DND-41 (cell line): ENCODE results near the gene GOLIM4.

ENCODE experiments used
- ATAC-seq: fragments of 200-7000 bp; cut with Tn5 transposase; 3 replicates; pipeline ENCODE4 v1.9.1; 2021; ENCODE audit warnings: low read depth; ENCODE audit not compliant: insufficient read depth
- DNase-seq: peaks from one replicate; pipeline ENCODE4 v3.0.0-alpha.2; 2020
- H2AFZ ChIP-seq: 2 replicates; pipeline ENCODE4 v1.6.0; 2012; ENCODE audit warnings: low read depth, low read length
- H3K27ac ChIP-seq: 2 replicates; pipeline ENCODE4 v1.5.1; 2012; ENCODE audit warnings: low read length, inconsistent platforms
- H3K27me3 ChIP-seq: fragments of 200-600 bp; sonication (generic); 2 replicates; pipeline ENCODE4 v1.6.0; 2012; ENCODE audit warnings: low read length, mild to moderate bottlenecking, inconsistent platforms; ENCODE audit not compliant: insufficient read depth, poor library complexity
- H3K36me3 ChIP-seq: 2 replicates; pipeline ENCODE4 v1.5.1; 2012; ENCODE audit warnings: low read length, inconsistent platforms; ENCODE audit not compliant: insufficient read depth
- H3K4me1 ChIP-seq: 2 replicates; pipeline ENCODE4 v1.5.1; 2012; ENCODE audit warnings: mild to moderate bottlenecking, low read length; ENCODE audit not compliant: insufficient read depth
- H3K4me2 ChIP-seq: 2 replicates; pipeline ENCODE4 v1.6.0; 2012; ENCODE audit warnings: mild to moderate bottlenecking, moderate library complexity, low read length, inconsistent platforms; ENCODE audit not compliant: insufficient read depth
- H3K4me3 ChIP-seq, 2 experiments: fragments of 200-600 bp in 1 of 2; shearing (Covaris generic) in 1 of 2; 2 replicates each; pipeline ENCODE4 v1.5.1; 2012 to 2016; ENCODE audit warnings: inconsistent platforms in 2 of 2, low read length in 2 of 2, mild to moderate bottlenecking in 2 of 2, low read depth in 1 of 2, moderate library complexity in 1 of 2
- H3K79me2 ChIP-seq: 2 replicates; pipeline ENCODE4 v1.6.0; 2012; ENCODE audit warnings: low read length, inconsistent platforms; ENCODE audit not compliant: insufficient read depth
- H3K9ac ChIP-seq: 2 replicates; pipeline ENCODE4 v1.6.0; 2012; ENCODE audit warnings: low read depth, mild to moderate bottlenecking, inconsistent platforms, low read length, moderate library complexity
- H3K9me3 ChIP-seq: 2 replicates; pipeline ENCODE4 v1.5.1; 2012; ENCODE audit warnings: low read length, moderate library complexity, mild to moderate bottlenecking, inconsistent platforms; ENCODE audit not compliant: insufficient read depth, severe bottlenecking
- H4K20me1 ChIP-seq: 2 replicates; pipeline ENCODE4 v1.6.0; 2012; ENCODE audit warnings: low read length; ENCODE audit not compliant: insufficient read depth
- EZH2 ChIP-seq: IDR thresholded peaks from 3 replicates; pipeline ENCODE4 v1.6.1; 2012; ENCODE audit warnings: borderline replicate concordance, low read depth, mild to moderate bottlenecking, moderate library complexity, low read length, inconsistent platforms; ENCODE audit not compliant: severe bottlenecking
- TF ChIP-seq, protein P1 (sequence below): IDR thresholded peaks from 2 replicates; pipeline ENCODE4 v1.5.1; 2012; ENCODE audit warnings: borderline replicate concordance, low read length, moderate library complexity, mild to moderate bottlenecking; ENCODE audit not compliant: poor library complexity, severe bottlenecking; ENCODE audit errors: extremely low read depth

Gene GOLIM4, protein sequence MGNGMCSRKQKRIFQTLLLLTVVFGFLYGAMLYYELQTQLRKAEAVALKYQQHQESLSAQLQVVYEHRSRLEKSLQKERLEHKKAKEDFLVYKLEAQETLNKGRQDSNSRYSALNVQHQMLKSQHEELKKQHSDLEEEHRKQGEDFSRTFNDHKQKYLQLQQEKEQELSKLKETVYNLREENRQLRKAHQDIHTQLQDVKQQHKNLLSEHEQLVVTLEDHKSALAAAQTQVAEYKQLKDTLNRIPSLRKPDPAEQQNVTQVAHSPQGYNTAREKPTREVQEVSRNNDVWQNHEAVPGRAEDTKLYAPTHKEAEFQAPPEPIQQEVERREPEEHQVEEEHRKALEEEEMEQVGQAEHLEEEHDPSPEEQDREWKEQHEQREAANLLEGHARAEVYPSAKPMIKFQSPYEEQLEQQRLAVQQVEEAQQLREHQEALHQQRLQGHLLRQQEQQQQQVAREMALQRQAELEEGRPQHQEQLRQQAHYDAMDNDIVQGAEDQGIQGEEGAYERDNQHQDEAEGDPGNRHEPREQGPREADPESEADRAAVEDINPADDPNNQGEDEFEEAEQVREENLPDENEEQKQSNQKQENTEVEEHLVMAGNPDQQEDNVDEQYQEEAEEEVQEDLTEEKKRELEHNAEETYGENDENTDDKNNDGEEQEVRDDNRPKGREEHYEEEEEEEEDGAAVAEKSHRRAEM

DNA sequence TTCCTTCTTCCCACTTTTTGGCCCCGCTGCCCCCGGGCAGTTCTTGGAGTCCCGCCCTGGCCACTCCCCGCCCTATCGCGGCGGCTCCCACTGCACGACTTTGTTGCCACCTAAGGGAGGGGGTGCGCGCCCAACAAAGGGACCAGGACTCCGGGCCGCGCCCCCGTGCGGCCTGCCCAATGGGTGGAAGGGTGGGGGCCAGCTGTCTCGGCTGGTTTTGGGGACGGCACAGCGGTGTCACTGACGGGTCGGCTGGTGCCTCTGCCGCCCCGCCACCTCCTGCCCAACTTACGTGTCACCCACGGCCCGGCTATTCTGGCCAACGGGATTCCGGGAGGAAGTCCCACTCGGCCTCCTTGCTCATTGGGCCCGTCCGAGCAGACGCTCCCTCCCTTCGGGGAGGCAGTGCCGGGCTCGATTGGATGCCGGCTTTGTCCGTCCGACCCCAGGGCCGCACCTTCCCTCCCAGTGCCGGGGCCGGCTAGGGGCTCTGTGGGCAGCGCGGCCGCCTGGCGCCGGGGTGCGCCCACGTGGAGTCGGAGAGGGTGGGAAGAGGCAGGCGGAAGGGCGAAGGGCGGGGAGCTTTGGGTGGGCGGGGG is at the start of gene GOLIM4:
GOLIM4 (minus strand) TSS at position 314 of the 599 bp plus-strand sequence. CDS start 639 bp downstream, outside the sequence.
- Histone ChIP-seq H4K20me1 (no peaks in the 10 kb centered on the region), H3K4me3 (no peak within 1 kb of the TSS), H3K9me3 (no peaks in the 10 kb centered on the region), H3K27ac (no peak within 1 kb of the TSS), H3K9ac (no peak within 1 kb of the TSS), H3K4me1 (no peaks in the 10 kb centered on the region), H3K36me3 (no peaks in the 10 kb centered on the region), H3K79me2 (no peaks in the 10 kb centered on the region), H3K4me2 (no peak within 1 kb of the TSS), H3K27me3 (no peaks in the 10 kb centered on the region), H2AFZ (no peak within 1 kb of the TSS)
- no peak for TF ChIP-seq EZH2
- TF ChIP-seq, protein P1, sequence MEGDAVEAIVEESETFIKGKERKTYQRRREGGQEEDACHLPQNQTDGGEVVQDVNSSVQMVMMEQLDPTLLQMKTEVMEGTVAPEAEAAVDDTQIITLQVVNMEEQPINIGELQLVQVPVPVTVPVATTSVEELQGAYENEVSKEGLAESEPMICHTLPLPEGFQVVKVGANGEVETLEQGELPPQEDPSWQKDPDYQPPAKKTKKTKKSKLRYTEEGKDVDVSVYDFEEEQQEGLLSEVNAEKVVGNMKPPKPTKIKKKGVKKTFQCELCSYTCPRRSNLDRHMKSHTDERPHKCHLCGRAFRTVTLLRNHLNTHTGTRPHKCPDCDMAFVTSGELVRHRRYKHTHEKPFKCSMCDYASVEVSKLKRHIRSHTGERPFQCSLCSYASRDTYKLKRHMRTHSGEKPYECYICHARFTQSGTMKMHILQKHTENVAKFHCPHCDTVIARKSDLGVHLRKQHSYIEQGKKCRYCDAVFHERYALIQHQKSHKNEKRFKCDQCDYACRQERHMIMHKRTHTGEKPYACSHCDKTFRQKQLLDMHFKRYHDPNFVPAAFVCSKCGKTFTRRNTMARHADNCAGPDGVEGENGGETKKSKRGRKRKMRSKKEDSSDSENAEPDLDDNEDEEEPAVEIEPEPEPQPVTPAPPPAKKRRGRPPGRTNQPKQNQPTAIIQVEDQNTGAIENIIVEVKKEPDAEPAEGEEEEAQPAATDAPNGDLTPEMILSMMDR: no peak
- no peak for DNase-seq
- ATAC-seq: no peak

GRCh38 chr3:168141405-168141998 is 45.8 kb upstream of the GOLIM4 start:
- Histone ChIP-seq H3K27me3 (no peaks in the 10 kb centered on the region), H3K36me3 (no peaks in the 10 kb centered on the region), H2AFZ (no peak overlapping the region), H3K79me2 (no peaks in the 10 kb centered on the region), H3K9ac (no peak overlapping the region), H4K20me1 (no peaks in the 10 kb centered on the region), H3K9me3 (no peaks in the 10 kb centered on the region), H3K4me1 (no peaks in the 10 kb centered on the region), H3K4me2 (no peak overlapping the region), H3K27ac (no peak overlapping the region), H3K4me3 (no peak overlapping the region)
- ATAC-seq (no peak), DNase-seq (no peak)
- TF ChIP-seq, protein P1: no peak
- TF ChIP-seq EZH2: no peak

DNA sequence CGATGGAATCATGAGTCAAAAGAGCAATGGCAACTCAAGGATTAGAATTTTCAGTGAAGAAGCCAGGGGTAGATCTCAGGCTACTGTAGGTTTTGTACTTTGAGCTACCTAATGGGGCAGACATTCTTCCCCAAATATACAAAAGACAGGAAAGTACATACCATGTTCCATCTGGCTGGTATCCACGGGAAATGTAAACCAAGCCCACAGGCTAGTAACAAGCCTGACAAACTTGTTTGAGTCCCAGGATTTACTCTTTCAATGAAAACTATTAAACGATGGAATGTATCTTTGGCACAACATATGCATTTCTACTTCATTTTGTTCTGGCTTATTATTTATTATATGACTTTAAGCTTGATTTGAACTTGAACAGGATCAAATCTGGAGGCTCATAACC is 44.2 kb upstream of the GOLIM4 start:
- Histone ChIP-seq H3K9ac (no peak overlapping the region), H2AFZ (no peak overlapping the region), H3K79me2 (no peaks in the 10 kb centered on the region), H3K27me3 (no peaks in the 10 kb centered on the region), H3K27ac (no peak overlapping the region), H4K20me1 (no peaks in the 10 kb centered on the region), H3K4me3 (no peak overlapping the region), H3K4me2 (no peak overlapping the region), H3K36me3 (no peaks in the 10 kb centered on the region), H3K4me1 (no peaks in the 10 kb centered on the region), H3K9me3 (no peaks in the 10 kb centered on the region)
- no peak for ATAC-seq
- no peak for DNase-seq
- TF ChIP-seq, protein P1: no peak
- TF ChIP-seq EZH2: no peak
